ENCODE results near the gene SRPK2. TPM values are rescaled to one million over a fixed set of nuclear protein-coding genes. Genes with fewer than 3 reads are reported as not detected.

The SRPK2 gene
- total and polyA plus RNA-seq, 2 of the 13 experiments (the other 11 are each of a cell fraction or from before 2014, with no cell fraction given) = 10.1 to 22.3 TPM

DNA sequence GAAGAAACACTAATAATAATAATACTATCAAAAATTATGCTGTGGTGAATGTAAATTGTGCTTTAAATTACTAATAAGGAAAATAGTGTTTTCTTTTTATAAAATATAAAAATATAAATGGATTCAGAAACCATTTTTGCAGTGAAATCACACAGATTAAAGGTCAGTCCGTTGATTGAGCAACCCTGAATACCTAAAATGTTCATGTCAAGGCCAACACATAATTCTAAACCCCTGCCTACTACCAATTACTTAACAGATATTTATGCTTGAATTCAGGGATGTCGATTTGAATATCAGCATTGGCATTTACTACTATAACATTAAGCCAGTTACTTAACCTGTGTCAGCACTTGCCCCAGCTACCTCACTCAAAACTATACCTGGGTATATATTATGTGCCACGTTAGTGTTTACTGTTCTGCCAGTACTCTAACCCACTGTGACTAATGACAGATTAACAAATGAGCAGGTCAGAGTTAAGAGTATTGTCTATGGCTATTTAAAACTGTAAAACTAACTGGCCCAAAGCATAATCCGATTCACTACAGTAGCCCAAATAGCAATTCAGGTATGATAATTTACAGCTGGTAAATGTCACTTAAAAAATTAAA is 209.7 kb downstream of the SRPK2 start (continued):
- TF ChIP-seq, protein P1, sequence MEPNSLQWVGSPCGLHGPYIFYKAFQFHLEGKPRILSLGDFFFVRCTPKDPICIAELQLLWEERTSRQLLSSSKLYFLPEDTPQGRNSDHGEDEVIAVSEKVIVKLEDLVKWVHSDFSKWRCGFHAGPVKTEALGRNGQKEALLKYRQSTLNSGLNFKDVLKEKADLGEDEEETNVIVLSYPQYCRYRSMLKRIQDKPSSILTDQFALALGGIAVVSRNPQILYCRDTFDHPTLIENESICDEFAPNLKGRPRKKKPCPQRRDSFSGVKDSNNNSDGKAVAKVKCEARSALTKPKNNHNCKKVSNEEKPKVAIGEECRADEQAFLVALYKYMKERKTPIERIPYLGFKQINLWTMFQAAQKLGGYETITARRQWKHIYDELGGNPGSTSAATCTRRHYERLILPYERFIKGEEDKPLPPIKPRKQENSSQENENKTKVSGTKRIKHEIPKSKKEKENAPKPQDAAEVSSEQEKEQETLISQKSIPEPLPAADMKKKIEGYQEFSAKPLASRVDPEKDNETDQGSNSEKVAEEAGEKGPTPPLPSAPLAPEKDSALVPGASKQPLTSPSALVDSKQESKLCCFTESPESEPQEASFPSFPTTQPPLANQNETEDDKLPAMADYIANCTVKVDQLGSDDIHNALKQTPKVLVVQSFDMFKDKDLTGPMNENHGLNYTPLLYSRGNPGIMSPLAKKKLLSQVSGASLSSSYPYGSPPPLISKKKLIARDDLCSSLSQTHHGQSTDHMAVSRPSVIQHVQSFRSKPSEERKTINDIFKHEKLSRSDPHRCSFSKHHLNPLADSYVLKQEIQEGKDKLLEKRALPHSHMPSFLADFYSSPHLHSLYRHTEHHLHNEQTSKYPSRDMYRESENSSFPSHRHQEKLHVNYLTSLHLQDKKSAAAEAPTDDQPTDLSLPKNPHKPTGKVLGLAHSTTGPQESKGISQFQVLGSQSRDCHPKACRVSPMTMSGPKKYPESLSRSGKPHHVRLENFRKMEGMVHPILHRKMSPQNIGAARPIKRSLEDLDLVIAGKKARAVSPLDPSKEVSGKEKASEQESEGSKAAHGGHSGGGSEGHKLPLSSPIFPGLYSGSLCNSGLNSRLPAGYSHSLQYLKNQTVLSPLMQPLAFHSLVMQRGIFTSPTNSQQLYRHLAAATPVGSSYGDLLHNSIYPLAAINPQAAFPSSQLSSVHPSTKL (CRISPR knock-in tag; IDR thresholded peaks at IDR 0.05) = peak; percentile 67
- TF ChIP-seq HNF4A (CRISPR knock-in tag; IDR thresholded peaks at IDR 0.05) (peak; percentile 65), TAF1 (CRISPR knock-in tag; IDR thresholded peaks at IDR 0.05) (no peak)

DNA sequence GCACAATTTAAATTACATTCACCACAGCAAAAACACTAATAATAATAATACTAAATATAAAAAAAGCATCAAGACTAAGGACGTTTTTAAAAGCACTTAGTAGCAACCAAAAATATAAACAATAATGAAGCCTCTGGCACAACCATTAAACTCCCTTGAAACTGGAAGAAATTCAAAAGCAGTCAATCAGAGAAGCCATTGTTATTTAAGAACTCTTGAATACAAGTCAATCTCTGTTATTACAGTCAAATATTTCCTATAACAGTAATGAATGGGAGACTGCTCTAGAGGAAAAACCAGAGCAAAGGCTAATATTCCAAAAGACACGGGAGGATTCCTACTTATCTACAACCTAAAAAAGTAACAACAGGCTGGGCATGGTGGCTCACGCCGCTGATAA is 210.5 kb downstream of the SRPK2 start:
- peaks cover 4% of the 10 kb centered on the region for H3K79me2 ChIP-seq (ENCODE audit: insufficient read depth, low read length)

More for the DNA sequence above, 210.5 kb downstream of the SRPK2 start:
- TF ChIP-seq, protein P2, sequence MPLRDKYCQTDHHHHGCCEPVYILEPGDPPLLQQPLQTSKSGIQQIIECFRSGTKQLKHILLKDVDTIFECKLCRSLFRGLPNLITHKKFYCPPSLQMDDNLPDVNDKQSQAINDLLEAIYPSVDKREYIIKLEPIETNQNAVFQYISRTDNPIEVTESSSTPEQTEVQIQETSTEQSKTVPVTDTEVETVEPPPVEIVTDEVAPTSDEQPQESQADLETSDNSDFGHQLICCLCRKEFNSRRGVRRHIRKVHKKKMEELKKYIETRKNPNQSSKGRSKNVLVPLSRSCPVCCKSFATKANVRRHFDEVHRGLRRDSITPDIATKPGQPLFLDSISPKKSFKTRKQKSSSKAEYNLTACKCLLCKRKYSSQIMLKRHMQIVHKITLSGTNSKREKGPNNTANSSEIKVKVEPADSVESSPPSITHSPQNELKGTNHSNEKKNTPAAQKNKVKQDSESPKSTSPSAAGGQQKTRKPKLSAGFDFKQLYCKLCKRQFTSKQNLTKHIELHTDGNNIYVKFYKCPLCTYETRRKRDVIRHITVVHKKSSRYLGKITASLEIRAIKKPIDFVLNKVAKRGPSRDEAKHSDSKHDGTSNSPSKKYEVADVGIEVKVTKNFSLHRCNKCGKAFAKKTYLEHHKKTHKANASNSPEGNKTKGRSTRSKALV (CRISPR knock-in tag; IDR thresholded peaks at IDR 0.05) = no peak
- no peak for TF ChIP-seq ZFY (CRISPR knock-in tag; IDR thresholded peaks at IDR 0.05)
- TF ChIP-seq ZNF430 (CRISPR knock-in tag; IDR thresholded peaks at IDR 0.05) = no peak
- no peak for TF ChIP-seq ZEB1 (IDR thresholded peaks at IDR 0.05; ENCODE audit: insufficient replicate concordance, low read depth)
- TF ChIP-seq ZFP82 (CRISPR knock-in tag; IDR thresholded peaks at IDR 0.05; ENCODE audit: borderline replicate concordance) = no peak
- no peak for TF ChIP-seq HCFC1 (IDR thresholded peaks at IDR 0.05; ENCODE audit: low read depth, low read length)
- DNase-seq (ENCODE audit: low spot score) = no peak
- no peaks in the 10 kb centered on the region for H3K27me3 ChIP-seq (ENCODE audit: control insufficient read depth in 1 of 2, insufficient read depth in 2 of 2, low read length in 2 of 2)
- BruUV-seq (replicated peaks) = no TSS peak
- H4K20me1 ChIP-seq (ENCODE audit: insufficient read depth, low read length) = no peaks in the 10 kb centered on the region; the same call in 1 of the 2 replicates
- intact Hi-C loops (cut with micrococcal nuclease; ENCODE audit: unreplicated experiment) = no loop called here
- H3K9me3 ChIP-seq (ENCODE audit: low read length) = peaks cover 4% of the 10 kb centered on the region; the same call in 1 of the 2 replicates
- H3K36me3 ChIP-seq (replicated peaks in 1 of 2; ENCODE audit: control insufficient read depth in 1 of 2, insufficient read depth in 2 of 2, low read length in 2 of 2) = no peaks in the 10 kb centered on the region
- POLR2A ChIA-PET = no interaction called here
- H3K9ac ChIP-seq (ENCODE audit: insufficient read depth, low read depth, low read length) = no peak overlapping the region
- ATAC-seq = no peak
- 86% methylated on average over 4 of the region's 4 CpGs for WGBS (ENCODE audit: low lambda C conversion rate)
- H2AFZ ChIP-seq (ENCODE audit: low read length) = no peak overlapping the region
- no peak overlapping the region for H3K4me3 ChIP-seq (replicated peaks in 1 of 3; ENCODE audit: insufficient read depth in 1 of 3, low read depth in 2 of 3, low read length in 3 of 3)
- no peak overlapping the region for H3K4me2 ChIP-seq (ENCODE audit: low read depth, low read length)
- CTCF ChIA-PET (ENCODE audit: low intra/inter-chr PET ratio, low total read pairs) = no interaction called here
- peak; percentile 12 for FAIRE-seq
- in situ Hi-C loops (cut with HindIII; ENCODE audit: extremely low pct_ligation_motif_present, low pct_unique_long_range_greater_than_20kb) = no loop called here
- H3K4me1 ChIP-seq (ENCODE audit: insufficient read depth, low read length) = peaks cover 17% of the 10 kb centered on the region
- H3K27ac ChIP-seq (ENCODE audit: extremely low read length, insufficient read depth, low read length) = no peak overlapping the region

Data from HepG2 (cell line).